Measurements from ENCODE around the gene UNC13D.
"Not testable (repeated sequence)": the region's sequence is repeated elsewhere in the genome, so short reads cannot be mapped to it uniquely, and the experiment has no call there.

UNC13D gene

DNA sequence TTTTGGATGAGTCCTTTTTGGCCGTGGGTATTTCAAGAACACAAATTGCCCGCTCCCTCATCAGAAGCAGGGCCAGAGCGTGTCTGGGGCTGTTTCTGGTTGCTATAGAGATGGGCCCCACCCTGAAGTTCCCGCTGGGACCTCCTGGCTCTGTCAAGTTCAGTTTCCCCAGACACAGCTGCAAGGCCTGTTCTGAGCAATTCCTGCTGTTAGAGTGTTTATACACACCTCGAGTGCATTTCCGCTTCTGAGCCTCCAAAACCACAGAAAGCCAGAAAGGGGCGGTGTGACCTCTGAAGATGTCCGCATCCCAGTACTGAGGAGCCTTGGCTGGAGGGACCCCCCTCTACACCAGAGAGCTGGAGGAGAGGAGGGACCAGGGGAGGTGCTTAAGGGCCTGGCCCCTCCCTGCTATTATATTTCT lies 20.3 kb upstream of the UNC13D start:
- Mint-ChIP-seq H3K4me1 (peaks cover 28% of the 10 kb centered on the region), H3K9me3 (no peaks in the 10 kb centered on the region)

GRCh38 chr17:75861927-75862317 lies 17.7 kb upstream of the UNC13D start:
- ATAC-seq (no peak), DNase-seq (ENCODE audit: low spot score in 2 of 2) (no peak)
- Mint-ChIP-seq H3K36me3 (peaks cover 9% of the 10 kb centered on the region), H3K9me3 (no peaks in the 10 kb centered on the region), H3K27ac (no peak overlapping the region), H3K4me1 (peaks cover 28% of the 10 kb centered on the region), H3K4me3 (no peak overlapping the region)

More for the DNA sequence above, 20.3 kb upstream of the UNC13D start:
- DNase-seq (ENCODE audit: low spot score in 2 of 2), result peak; percentile 30 to 77
- peak overlapping the region; percentile 51 for H3K4me3 Mint-ChIP-seq
- peaks cover 9% of the 10 kb centered on the region for H3K36me3 Mint-ChIP-seq
- peak overlapping the region; percentile 92 for H3K27ac Mint-ChIP-seq
- ATAC-seq, result peak; percentile 86

DNA sequence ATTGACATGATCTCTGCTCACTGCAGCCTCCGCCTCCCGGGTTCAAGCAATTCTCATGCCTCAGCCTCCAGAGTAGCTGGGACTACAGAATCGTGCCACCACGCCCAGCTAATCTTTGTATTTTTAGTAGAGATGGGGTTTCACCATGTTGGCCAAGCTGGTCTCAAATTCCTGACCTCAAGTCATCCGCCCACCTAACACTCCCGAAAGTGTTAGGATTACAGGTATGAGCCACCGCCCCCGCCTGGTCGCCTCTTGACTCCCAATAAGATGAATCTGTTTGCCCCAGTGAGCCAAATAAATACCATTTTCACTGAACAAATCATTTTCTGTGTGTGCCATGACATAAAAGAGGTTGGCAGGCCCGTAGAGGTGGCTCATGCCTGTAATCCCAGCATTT lies 15.2 kb upstream of the UNC13D start:
- H3K4me1 Mint-ChIP-seq, result peaks cover 21% of the 10 kb centered on the region
- not testable (repeated sequence) for DNase-seq (ENCODE audit: low spot score in 2 of 2); H3K36me3 Mint-ChIP-seq; H3K4me3 Mint-ChIP-seq; H3K9me3 Mint-ChIP-seq; ATAC-seq; H3K27ac Mint-ChIP-seq

DNA sequence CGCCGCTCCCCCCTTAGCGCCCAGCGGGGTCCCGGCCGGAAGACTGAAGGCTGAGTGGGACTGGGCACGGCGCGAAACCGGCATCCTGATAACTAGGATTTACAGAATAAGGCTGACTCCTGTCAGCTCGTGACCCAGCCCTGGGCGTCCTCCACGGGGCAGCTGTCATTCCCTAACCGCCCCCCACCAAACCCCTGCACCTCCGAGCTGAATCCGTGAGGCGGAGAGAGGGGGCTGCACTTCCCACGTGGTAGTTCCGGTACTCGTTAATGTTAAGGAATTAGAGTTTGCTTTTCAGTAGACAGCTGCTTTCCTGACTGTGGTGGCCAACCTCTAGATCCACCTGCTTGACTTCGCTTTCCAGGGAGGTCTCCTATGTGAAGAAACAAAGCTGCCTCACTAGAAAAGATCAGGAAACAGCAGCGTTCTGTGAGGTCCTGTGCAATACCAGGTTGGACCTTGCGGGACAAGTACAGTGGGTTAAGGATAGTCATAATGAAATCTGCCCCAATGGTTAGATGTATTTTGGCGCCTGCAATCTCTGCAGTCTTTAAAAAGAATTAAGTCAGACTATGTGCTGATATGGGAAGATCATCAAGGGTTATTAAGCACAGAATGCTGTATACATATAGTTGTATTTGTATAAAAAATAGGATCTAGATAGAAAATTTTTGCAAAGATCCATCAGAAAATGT lies 12.0 kb upstream of the UNC13D start:
- Mint-ChIP-seq H3K9me3 (no peaks in the 10 kb centered on the region), H3K27ac (no peak overlapping the region), H3K4me1 (peaks cover 29% of the 10 kb centered on the region), H3K36me3 (peaks cover 23% of the 10 kb centered on the region), H3K4me3 (no peak overlapping the region)
- ATAC-seq (peak; percentile 43), DNase-seq (ENCODE audit: low spot score in 2 of 2) (peak in 1 of 2 donors; percentile 74)

DNA sequence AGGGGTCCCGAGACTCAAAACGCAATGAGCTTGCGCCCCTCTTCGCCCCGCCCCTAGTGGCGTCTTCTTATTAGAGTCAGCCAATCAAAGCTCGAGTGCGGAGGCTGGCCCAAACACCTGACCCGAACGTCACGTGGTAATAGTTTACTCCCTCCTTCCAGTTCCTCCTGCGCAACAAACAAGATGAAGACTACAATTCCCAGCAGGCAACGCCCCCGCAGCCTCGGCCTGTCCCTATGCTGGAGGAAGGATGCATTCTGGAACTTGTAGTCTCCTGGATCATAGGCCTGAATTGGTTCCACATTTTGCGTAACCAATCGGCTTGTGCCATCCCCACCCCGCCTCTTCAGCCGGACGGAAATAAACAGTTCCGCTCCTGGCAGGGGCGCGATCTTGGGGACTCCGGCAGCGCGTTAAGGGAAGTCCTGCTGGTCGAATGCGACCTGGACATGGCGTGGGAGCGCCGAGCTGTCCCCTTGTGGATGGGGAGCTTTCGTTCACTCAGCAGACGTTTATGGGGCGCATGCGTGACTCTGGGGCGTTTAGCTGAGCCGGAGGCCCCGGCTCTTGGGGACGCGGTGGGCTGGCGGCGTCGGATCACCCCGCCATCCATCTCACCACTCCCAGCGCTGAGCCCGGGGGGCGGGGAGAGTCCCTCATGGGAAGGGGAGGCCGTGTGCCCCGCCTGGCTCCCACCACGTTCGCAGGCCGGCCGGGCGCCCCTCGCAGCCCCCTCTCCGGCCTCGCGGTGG lies 11.3 kb upstream of the UNC13D start, which contains the start of gene WBP2:
WBP2 (minus strand) TSS at position 26 of the 752 bp plus-strand sequence. CDS start 38 bp downstream, outside the sequence.
- Mint-ChIP-seq H3K27ac (no peak within 1 kb of the TSS), H3K4me3 (no peak within 1 kb of the TSS), H3K9me3 (no peaks in the 10 kb centered on the region), H3K4me1 (peaks cover 27% of the 10 kb centered on the region), H3K36me3 (peaks cover 30% of the 10 kb centered on the region)
- peak; percentile 81 to 95 for DNase-seq (ENCODE audit: low spot score in 2 of 2)
- ATAC-seq, result peak; percentile 93

DNA sequence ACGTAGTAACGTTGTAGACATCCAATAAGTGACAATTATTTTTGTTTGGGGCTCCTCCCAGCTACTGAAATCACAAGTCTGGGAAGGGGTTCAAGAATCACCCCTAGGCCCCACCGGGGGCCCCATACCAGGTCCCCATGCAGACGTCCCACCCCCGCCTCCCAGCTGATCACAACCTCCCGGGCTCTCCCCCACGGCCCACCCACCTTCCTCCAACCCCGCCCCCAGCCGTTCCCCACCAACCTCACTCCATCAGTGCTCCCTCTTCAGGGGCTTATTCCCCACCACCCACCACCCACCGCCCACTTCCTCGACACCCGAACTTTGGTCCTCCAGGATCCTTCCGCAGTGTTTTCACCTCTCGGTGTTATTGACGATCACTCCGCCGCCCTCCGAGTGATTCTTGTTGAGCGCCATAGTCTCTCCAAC lies 10.7 kb upstream of the UNC13D start:
- Mint-ChIP-seq H3K4me1 (peaks cover 27% of the 10 kb centered on the region), H3K9me3 (no peaks in the 10 kb centered on the region), H3K27ac (no peak overlapping the region), H3K36me3 (peaks cover 36% of the 10 kb centered on the region), H3K4me3 (no peak overlapping the region)
- no peak for DNase-seq (ENCODE audit: low spot score in 2 of 2)
- ATAC-seq, result peak; percentile 3

DNA sequence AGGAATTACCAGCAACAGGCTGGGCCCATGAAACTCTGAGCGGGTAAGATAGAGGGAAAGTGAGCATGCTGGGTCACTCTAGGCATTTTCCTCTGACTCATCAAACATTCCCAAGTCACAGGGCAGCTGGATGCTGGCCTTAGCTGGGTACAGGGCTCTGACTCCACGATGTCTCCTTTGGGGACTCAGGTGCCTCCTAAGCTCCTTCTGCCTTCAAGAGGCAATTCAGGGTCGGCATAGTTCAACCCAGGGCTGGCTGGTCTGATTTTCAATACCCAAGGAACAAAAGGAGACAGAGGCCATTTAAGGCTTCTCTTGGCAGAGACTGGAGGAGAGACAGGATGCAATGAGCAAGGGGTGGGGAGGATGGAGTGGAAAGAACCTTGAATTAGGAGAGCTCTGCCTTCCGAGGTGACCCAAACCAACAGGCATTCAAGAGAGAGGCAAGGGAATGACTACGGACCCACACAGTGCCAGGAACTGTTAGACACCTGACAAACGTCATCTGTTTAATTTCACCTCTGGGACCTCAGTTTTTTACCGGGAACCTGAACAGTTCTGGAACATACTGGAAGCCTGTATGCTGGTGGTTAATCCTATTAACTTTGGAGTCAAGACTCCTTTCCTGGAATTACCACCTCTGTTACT lies 10.0 kb upstream of the UNC13D start:
- Mint-ChIP-seq H3K4me1 (peaks cover 27% of the 10 kb centered on the region), H3K27ac (no peak overlapping the region), H3K36me3 (peaks cover 42% of the 10 kb centered on the region), H3K4me3 (no peak overlapping the region), H3K9me3 (no peaks in the 10 kb centered on the region)
- ATAC-seq (no peak), DNase-seq (ENCODE audit: low spot score in 2 of 2) (no peak)

- DNase-seq (ENCODE audit: low spot score in 2 of 2) (no peak), ATAC-seq (no peak)
- no peak overlapping the region for H3K4me3 Mint-ChIP-seq
- peaks cover 28% of the 10 kb centered on the region for H3K4me1 Mint-ChIP-seq
- no peak overlapping the region for H3K27ac Mint-ChIP-seq
- H3K36me3 Mint-ChIP-seq, result peaks cover 50% of the 10 kb centered on the region
- no peaks in the 10 kb centered on the region for H3K9me3 Mint-ChIP-seq
Measured at GRCh38 chr17:75853433-75853832, 9.2 kb upstream of the UNC13D start.

DNA sequence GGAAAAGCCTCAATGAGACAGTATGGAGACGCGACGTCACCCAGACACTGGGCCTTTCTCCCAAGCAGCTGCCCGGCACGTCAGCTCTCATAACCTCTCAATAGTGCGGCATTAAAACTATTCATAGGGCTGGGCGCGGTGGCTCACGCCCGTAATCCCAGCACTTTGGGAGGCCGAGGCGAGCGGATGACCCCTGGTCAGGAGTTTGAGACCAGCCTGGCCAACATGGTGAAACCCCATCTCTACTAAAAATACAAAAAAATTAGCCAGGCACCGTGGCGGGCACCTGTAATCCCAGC lies 7.4 kb upstream of the UNC13D start:
- peaks cover 31% of the 10 kb centered on the region for H3K4me1 Mint-ChIP-seq
- H3K36me3 Mint-ChIP-seq, result peaks cover 66% of the 10 kb centered on the region
- H3K27ac Mint-ChIP-seq; H3K9me3 Mint-ChIP-seq; ATAC-seq; H3K4me3 Mint-ChIP-seq; DNase-seq (ENCODE audit: low spot score in 2 of 2): not testable (repeated sequence)

- no peaks in the 10 kb centered on the region for H3K9me3 Mint-ChIP-seq
- peaks cover 28% of the 10 kb centered on the region for H3K4me1 Mint-ChIP-seq
- no peak for ATAC-seq
- DNase-seq (ENCODE audit: low spot score in 2 of 2), result no peak
- no peak overlapping the region for H3K27ac Mint-ChIP-seq
- no peak overlapping the region for H3K4me3 Mint-ChIP-seq
- H3K36me3 Mint-ChIP-seq, result peaks cover 70% of the 10 kb centered on the region
Measured at GRCh38 chr17:75850928-75851692, 6.9 kb upstream of the UNC13D start.

DNA sequence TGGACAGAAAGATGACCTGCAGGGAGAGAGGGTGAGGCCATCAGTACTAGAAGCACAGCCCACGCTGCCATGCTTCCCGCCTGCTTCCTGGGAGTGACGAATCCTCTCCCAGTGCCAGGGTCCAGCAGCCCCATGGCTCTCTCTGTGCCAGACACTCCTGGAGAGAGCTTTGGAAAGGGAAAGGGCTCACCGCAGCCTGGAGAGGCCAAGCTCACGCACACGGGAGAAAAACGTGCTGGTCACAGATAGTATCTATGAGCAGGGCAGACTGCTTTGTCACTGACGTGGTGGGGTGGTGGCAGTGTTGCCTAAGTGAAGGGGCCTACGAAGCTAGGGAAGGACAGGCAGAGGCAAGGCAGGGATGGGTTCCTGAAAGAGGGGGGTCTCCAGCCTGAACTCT lies 5.5 kb upstream of the UNC13D start:
- DNase-seq (ENCODE audit: low spot score in 2 of 2), result no peak
- H3K4me3 Mint-ChIP-seq, result no peak overlapping the region
- H3K9me3 Mint-ChIP-seq, result no peaks in the 10 kb centered on the region
- no peak overlapping the region for H3K27ac Mint-ChIP-seq
- no peak for ATAC-seq
- peaks cover 81% of the 10 kb centered on the region for H3K36me3 Mint-ChIP-seq
- peaks cover 39% of the 10 kb centered on the region for H3K4me1 Mint-ChIP-seq

- H3K4me1 Mint-ChIP-seq, result peaks cover 35% of the 10 kb centered on the region
- no peak overlapping the region for H3K27ac Mint-ChIP-seq
- H3K36me3 Mint-ChIP-seq, result peaks cover 81% of the 10 kb centered on the region
Measured at GRCh38 chr17:75849279-75849646, 5.1 kb upstream of the UNC13D start.

DNA sequence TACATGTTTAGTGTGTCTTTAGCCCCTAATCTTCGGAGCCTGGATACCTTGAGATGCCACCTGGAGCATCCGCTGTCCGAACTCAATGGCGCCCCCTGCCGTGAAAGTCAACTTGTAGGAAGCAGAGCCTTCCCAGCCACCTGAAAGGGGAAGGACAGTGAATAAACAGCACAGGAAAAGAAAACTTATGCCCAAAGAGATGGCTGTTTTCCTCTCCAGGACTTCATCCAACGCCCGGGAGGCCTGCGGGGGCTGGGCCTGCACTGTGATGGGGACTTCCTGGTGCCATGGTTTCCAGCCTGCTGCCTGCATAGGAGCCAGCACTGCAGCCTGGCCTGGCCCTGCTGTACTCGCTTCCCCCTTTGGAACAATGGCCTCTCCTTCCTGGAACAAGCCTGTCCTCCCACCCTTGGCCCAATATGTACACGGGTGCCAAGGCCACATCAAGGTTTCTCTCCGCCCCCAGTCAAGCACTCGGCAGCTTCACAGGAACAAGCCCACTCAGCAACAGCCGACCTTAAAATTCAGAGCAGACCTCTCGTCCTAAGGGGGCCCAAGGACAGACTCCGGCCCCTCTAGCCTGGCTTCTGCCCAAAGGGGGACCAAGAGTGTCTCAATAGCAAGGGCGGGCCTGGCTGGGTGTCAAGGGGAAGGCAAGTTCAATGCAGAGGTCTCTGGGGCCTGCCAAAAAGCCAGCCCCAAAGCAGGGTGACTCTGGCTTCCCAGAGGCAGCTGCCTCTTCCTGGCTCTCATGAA lies 4.5 kb upstream of the UNC13D start:
- peak; percentile 76 to 88 for DNase-seq (ENCODE audit: low spot score in 2 of 2)
- Mint-ChIP-seq H3K4me1 (peaks cover 32% of the 10 kb centered on the region), H3K36me3 (peaks cover 81% of the 10 kb centered on the region), H3K4me3 (no peak overlapping the region), H3K27ac (no peak overlapping the region), H3K9me3 (no peaks in the 10 kb centered on the region)
- ATAC-seq, result peak; percentile 36

More at GRCh38 chr17:75849279-75849646, 5.1 kb upstream of the UNC13D start:
- ATAC-seq (no peak), DNase-seq (ENCODE audit: low spot score in 2 of 2) (no peak)
- Mint-ChIP-seq H3K9me3 (no peaks in the 10 kb centered on the region), H3K4me3 (no peak overlapping the region)

DNA sequence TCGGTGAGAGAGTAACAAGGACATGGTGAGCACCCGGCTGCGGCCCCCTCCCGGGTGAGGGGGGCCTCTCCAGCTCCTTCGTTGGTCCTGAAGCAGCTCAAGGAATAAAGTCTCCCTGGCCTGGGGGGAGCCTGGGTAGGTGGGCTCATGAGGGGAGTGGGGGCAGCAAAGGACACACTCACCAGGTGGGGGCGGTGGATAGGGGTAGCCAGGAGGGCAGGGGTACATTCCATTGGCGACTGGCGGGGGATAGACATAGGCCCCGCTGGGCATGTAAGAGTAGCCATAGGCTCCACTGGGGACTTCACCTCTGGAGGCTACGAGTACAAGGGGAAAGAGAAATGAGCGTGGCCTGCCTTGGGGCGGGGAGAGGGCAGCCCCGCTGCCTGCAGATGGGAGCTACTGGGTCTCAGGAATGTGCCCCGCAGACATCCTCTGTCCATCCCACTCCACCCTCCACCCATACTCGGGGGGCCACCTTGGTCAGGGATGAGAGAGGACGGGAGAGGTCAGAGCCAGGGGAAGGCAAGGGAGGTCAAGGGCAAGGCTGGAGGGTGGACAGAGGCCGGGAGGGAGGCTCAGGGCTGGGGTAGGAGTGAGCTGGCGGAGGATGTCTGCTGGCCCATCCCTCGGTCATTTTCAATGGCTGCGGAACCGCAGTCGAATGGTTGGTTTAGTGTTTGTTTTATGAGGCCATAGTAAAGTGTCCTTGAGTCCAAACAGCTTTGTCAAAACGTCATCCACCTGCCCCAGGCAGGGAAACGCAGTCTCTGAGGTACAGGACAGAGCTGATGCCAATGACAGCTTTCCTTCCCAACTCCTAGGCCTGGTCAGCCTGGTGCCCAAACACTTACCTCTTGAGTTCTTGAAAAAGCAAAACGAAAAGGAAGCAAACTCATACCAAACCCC lies 3.7 kb upstream of the UNC13D start:
- no peak overlapping the region for H3K4me3 Mint-ChIP-seq
- H3K9me3 Mint-ChIP-seq, result no peaks in the 10 kb centered on the region
- H3K27ac Mint-ChIP-seq, result no peak overlapping the region
- H3K36me3 Mint-ChIP-seq, result peaks cover 87% of the 10 kb centered on the region
- no peak for DNase-seq (ENCODE audit: low spot score in 2 of 2)
- no peak for ATAC-seq
- H3K4me1 Mint-ChIP-seq, result peaks cover 24% of the 10 kb centered on the region
